ENCODE data around the gene HSD17B12. TPM values are rescaled to one million over a fixed set of nuclear protein-coding genes. Genes with fewer than 3 reads are reported as not detected.

HSD17B12 gene
- total and polyA plus RNA-seq, 2 of the 8 experiments (the other 6 are each of a cell fraction or from before 2014, with no cell fraction given): 46.0 to 121 TPM

DNA sequence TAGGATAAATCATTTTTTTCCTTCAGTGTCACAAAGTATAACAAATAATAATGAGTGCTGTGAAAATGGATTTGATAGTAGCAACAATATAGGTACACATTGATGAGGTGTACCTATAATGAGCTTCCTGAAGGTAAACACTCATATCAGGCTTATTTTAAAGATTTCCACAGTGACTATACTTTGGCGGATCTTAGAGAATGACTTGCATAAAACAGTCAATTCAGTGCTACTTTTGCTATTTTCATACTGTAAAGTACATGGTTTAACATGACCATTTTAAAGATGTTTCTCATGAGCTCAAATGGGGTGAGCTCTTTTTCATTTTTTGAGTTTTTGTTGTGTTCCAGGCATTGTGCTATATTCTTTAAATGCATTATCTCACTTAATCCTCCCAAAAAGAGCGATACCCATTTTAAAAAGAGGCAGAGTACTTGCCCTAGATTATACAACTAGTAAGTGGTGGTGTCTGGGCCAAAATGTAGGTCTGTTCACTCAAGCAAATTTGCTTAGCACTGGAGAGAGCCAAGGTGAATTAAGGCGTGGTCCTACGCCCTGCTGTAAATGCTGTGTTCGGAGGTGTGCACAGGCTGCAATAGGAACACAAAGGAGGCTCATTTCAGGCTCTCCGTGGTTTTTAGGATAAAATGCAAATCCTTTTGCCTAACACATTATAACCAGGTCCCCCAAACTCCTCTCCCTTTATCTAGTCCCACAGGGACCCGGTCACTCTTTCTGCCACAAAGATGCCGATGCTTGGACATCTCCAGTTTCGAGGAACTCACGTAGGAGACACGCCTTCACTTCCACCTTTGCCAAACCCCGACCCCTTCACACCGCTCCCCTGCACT, 199.5 kb downstream of the HSD17B12 start:
- H4K20me1 ChIP-seq (replicated peaks in 1 of 2; ENCODE audit: control insufficient read depth in 1 of 2, insufficient read depth in 2 of 2, low read length in 2 of 2): no peaks in the 10 kb centered on the region
- no peak overlapping the region for H3K9ac ChIP-seq (replicated peaks in 1 of 4; ENCODE audit: extremely low read depth in 1 of 4, low read depth in 3 of 4, low read length in 3 of 4)
- no peaks in the 10 kb centered on the region for H3K79me2 ChIP-seq (ENCODE audit: control insufficient read depth in 1 of 2, insufficient read depth in 2 of 2, low read length in 2 of 2)
- peaks cover 0 to 7% (median 0%) of the 10 kb centered on the region in 4 experiments; a peak in 2 of 8 replicates for H3K36me3 ChIP-seq (ENCODE audit: control insufficient read depth in 2 of 4, insufficient read depth in 4 of 4, low read length in 3 of 4)
- H2BK12ac ChIP-seq (ENCODE audit: low read depth, low read length): no peak overlapping the region; the same call in 1 of the 2 replicates
- no peak overlapping the region for H2AK5ac ChIP-seq (ENCODE audit: low read depth, low read length)
- H3K4ac ChIP-seq (replicated peaks; ENCODE audit: insufficient read length, low read depth, low read length): no peak overlapping the region
- H3K18ac ChIP-seq (ENCODE audit: extremely low read depth, low read length): no peak overlapping the region
- no peak overlapping the region for H3K56ac ChIP-seq (replicated peaks; ENCODE audit: insufficient read length, low read depth, low read length)
- H3K14ac ChIP-seq (ENCODE audit: insufficient read length): no peak overlapping the region
- H3K27me3 ChIP-seq (replicated peaks in 1 of 4; ENCODE audit: control insufficient read depth in 3 of 4, extremely low read depth in 1 of 4, insufficient read depth in 3 of 4, low read length in 3 of 4): peaks cover 0 to 7% (median 4%) of the 10 kb centered on the region in 4 experiments; a peak in 2 of 7 replicates
- H3K79me1 ChIP-seq (ENCODE audit: low read depth, low read length): peaks cover 2% of the 10 kb centered on the region; the same call in 1 of the 2 replicates
- no peak overlapping the region for H3K27ac ChIP-seq (ENCODE audit: low read depth, low read length)
- CTCF ChIA-PET (ENCODE audit: partially characterized antibody): interaction anchor here (1.0 to 4.2 kb wide), 5 partner anchors 11 to 154 kb away, joined by 3 to 37 read pairs (median 5); no protein-coding TSS in a partner anchor
- H2BK15ac ChIP-seq (ENCODE audit: low read length): 0 out of 2 replicates have a peak overlapping the region, but pooled peaks have one; percentile 49
- POLR2A ChIA-PET (ENCODE audit: partially characterized antibody): interaction anchor here (0.9 to 1.3 kb wide), 2 partner anchors 62 to 194 kb away, joined by 3 to 4 read pairs; partner anchors contain the start of gene C11orf96
- H2AFZ ChIP-seq (ENCODE audit: low read length): peak overlapping the region; percentile 85
- peak overlapping the region; percentile 65 to 74 for H3K4me2 ChIP-seq (ENCODE audit: insufficient read depth in 1 of 2, low read depth in 2 of 2, low read length in 2 of 2)
- H3K9me3 ChIP-seq (ENCODE audit: insufficient read depth in 2 of 2, low read depth in 1 of 2, low read length in 1 of 2): no peaks in the 10 kb centered on the region
- H3K23me2 ChIP-seq (ENCODE audit: low read depth, low read length): peaks cover 7% of the 10 kb centered on the region
- no peaks in the 10 kb centered on the region for H3K4me1 ChIP-seq (replicated peaks in 1 of 4; ENCODE audit: control insufficient read depth in 3 of 4, insufficient read depth in 4 of 4, low read length in 3 of 4)
- DNase-seq (ENCODE audit: low read depth in 1 of 2, low spot score in 2 of 2): no peak
- 74% methylated on average over 13 of the region's 13 CpGs; no CpG with 5 or more reads in 1 of the 2 experiments for WGBS, 2 experiments (ENCODE audit: extremely low coverage in 1 of 2, insufficient coverage in 1 of 2, insufficient read length in 1 of 2, insufficient replicate concordance in 2 of 2, low coverage in 1 of 2, low lambda C conversion rate in 2 of 2, missing lambda C conversion rate in 1 of 2)
- no peak overlapping the region for H4K91ac ChIP-seq (replicated peaks; ENCODE audit: insufficient read length, low read length)
- H2BK5ac ChIP-seq (ENCODE audit: low read depth, low read length): no peak overlapping the region
- no peak overlapping the region for H3K23ac ChIP-seq (ENCODE audit: insufficient read length)
- peak overlapping the region; percentile 39 for H4K5ac ChIP-seq (ENCODE audit: insufficient read length, low read depth, low read length)
- FAIRE-seq: no peak
- no peak overlapping the region for H2BK120ac ChIP-seq (replicated peaks; ENCODE audit: low read depth, low read length)
- H4K8ac ChIP-seq (ENCODE audit: extremely low read depth, insufficient read depth, low read length): peak overlapping the region; percentile 96; the same call in 1 of the 2 replicates
- no peak overlapping the region for H2BK20ac ChIP-seq (ENCODE audit: low read length)
- peak overlapping the region in 3 of 4 experiments; percentile 20 to 72 (median 71); a peak in 5 of 8 replicates for H3K4me3 ChIP-seq (ENCODE audit: extremely low read depth in 1 of 4, insufficient read depth in 2 of 4, low read depth in 3 of 4, low read length in 4 of 4)

All from H1 (cell line).